Gastroesophageal sphincter (tissue), 4 donors: ENCODE results near the gene ITK. TPM values are rescaled to one million over a fixed set of nuclear protein-coding genes. Genes with fewer than 3 reads are reported as not detected.
"Not testable (repeated sequence)": the region's sequence is repeated elsewhere in the genome, so short reads cannot be mapped to it uniquely, and the experiment has no call there.

ENCODE experiments used
- ATAC-seq: fragments of 150-250 bp; one replicate; pipeline ENCODE4 v1.9.1; 2016; ENCODE audit warnings: mild to moderate bottlenecking, moderate library complexity
- H3K27ac ChIP-seq, 4 donors: fragments of 200-600 bp; sonication (generic) in 3 of 4; 1 replicate in 3 of 4; 2 replicates in 1 of 4; pipeline ENCODE4 v1.5.1; 2016 to 2019
- H3K27me3 ChIP-seq: fragments of 200-600 bp; sonication (generic); one replicate; pipeline ENCODE4 v1.5.1; 2019
- H3K36me3 ChIP-seq, 2 donors: fragments of 200-600 bp; sonication (generic); one replicate each; pipeline ENCODE4 v1.5.1; 2019; ENCODE audit warnings: control low read depth in 1 of 2
- H3K4me1 ChIP-seq, 3 donors: fragments of 200-600 bp; sonication (generic); 1 replicate in 2 of 3; 2 replicates in 1 of 3; pipeline ENCODE4 v1.5.1; 2016 to 2019; ENCODE audit warnings: control low read depth in 2 of 3
- H3K4me3 ChIP-seq, 2 donors: fragments of 200-600 bp; sonication (generic); one replicate each; pipeline ENCODE4 v1.5.1; 2019; ENCODE audit warnings: mild to moderate bottlenecking in 1 of 2, moderate library complexity in 1 of 2
- H3K9me3 ChIP-seq, 3 donors: fragments of 200-600 bp; sonication (generic); one replicate each; pipeline ENCODE4 v1.5.1; 2017 to 2019; ENCODE audit warnings: control low read depth in 2 of 3
- CTCF ChIP-seq, 4 experiments: fragments of 200-600 bp in 2 of 4; fragments of 450-650 bp in 2 of 4; sonication (generic) in 1 of 4; IDR thresholded peaks; one replicate each; pipeline ENCODE4 v1.5.1; 2017 to 2019; ENCODE audit warnings: antibody characterized with exemption in 4 of 4, mild to moderate bottlenecking in 2 of 4, moderate library complexity in 2 of 4
- EP300 ChIP-seq: sonication (generic); formaldehyde crosslinking; IDR thresholded peaks from one replicate; pipeline ENCODE4 v1.6.1; 2017; ENCODE audit warnings: antibody characterized with exemption, mild to moderate bottlenecking
- POLR2A ChIP-seq, 2 donors: fragments of 450-650 bp; IDR thresholded peaks; one replicate each; pipeline ENCODE4 v1.6.1; 2017; ENCODE audit warnings: antibody characterized with exemption in 2 of 2, mild to moderate bottlenecking in 2 of 2, moderate library complexity in 1 of 2
- POLR2AphosphoS5 ChIP-seq: sonication (generic); formaldehyde crosslinking; IDR thresholded peaks from one replicate; pipeline ENCODE4 v1.6.1; 2017; ENCODE audit warnings: antibody characterized with exemption
- WGBS, 2 donors: methylation state at CpG; one replicate each; pipeline ENCODE4 v1.1.5; 2018; ENCODE audit warnings: low coverage in 1 of 2; 5-methylcytosine and 5-hydroxymethylcytosine counted together
- total RNA-seq, 4 donors: library from RNA; depleted of rRNA; stranded (reverse); fragments of >200 nt; gene quantifications; one replicate each; pipeline ENCODE4 v1.1.0, GENCODE V29; 2016

The ITK gene
- total RNA-seq, 4 donors from 2014 or later, result 0.52 to 3.1 (median 1.8) TPM

DNA sequence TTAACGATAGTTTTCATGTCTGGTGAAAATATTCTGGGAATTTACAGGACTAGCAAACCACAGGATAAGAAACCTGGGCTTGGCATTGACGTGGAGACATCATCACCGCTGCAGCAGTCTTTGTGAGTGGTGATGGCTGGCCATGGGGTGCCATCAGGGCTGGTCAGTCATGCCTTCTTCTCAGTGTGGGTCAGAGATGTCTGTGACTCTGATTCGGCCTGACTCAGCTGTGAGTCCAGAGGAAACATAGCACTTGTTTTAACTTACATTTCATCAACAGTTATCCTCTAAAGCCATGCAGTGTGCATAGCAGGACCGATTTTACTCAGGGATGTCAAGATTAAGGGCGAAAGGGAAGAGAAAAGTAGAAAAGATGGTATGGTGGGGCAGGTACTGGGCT is 52.1 kb downstream of the ITK start:
- H3K27me3 ChIP-seq, result no peaks in the 10 kb centered on the region
- WGBS, 2 donors, result 70 to 71% methylated on average over 4 to 6 of the region's 6 CpGs
- no peak overlapping the region for H3K4me3 ChIP-seq
- H3K36me3 ChIP-seq, result no peaks in the 10 kb centered on the region
- H3K9me3 ChIP-seq, result no peaks in the 10 kb centered on the region
- no peaks in the 10 kb centered on the region for H3K4me1 ChIP-seq
- no peak overlapping the region for H3K27ac ChIP-seq
- TF ChIP-seq POLR2AphosphoS5 (no peak), EP300 (no peak), POLR2A (IDR thresholded peaks at IDR 0.05) (no peak), CTCF (IDR thresholded peaks at IDR 0.05) (no peak)
- ATAC-seq, result no peak

GRCh38 chr5:157233515-157233914 is 52.9 kb downstream of the ITK start:
- Histone ChIP-seq H3K9me3 (no peaks in the 10 kb centered on the region), H3K27me3 (no peaks in the 10 kb centered on the region), H3K27ac (no peak overlapping the region), H3K4me3 (no peak overlapping the region), H3K4me1 (no peaks in the 10 kb centered on the region), H3K36me3 (no peaks in the 10 kb centered on the region)
- ATAC-seq, result no peak
- no peak for TF ChIP-seq CTCF (IDR thresholded peaks at IDR 0.05)
- TF ChIP-seq POLR2AphosphoS5, result no peak
- no peak for TF ChIP-seq EP300
- TF ChIP-seq POLR2A (IDR thresholded peaks at IDR 0.05), result no peak
- WGBS, 2 donors, result 73 to 86% methylated on average over 3 of the region's 3 CpGs

- TF ChIP-seq EP300 (no peak), POLR2AphosphoS5 (peak; percentile 61)
- no peaks in the 10 kb centered on the region for H3K27me3 ChIP-seq
- no peaks in the 10 kb centered on the region for H3K36me3 ChIP-seq
- no peak overlapping the region for H3K4me3 ChIP-seq
- ATAC-seq, result no peak
- no peaks in the 10 kb centered on the region for H3K9me3 ChIP-seq
- H3K4me1 ChIP-seq, result no peaks in the 10 kb centered on the region
- 51 to 79% methylated on average over 2 to 3 of the region's 3 CpGs for WGBS, 2 donors
- peak overlapping the region in 1 of 4 donors; percentile 15 for H3K27ac ChIP-seq
Measured at GRCh38 chr5:157236423-157236822, 55.8 kb downstream of the ITK start.

DNA sequence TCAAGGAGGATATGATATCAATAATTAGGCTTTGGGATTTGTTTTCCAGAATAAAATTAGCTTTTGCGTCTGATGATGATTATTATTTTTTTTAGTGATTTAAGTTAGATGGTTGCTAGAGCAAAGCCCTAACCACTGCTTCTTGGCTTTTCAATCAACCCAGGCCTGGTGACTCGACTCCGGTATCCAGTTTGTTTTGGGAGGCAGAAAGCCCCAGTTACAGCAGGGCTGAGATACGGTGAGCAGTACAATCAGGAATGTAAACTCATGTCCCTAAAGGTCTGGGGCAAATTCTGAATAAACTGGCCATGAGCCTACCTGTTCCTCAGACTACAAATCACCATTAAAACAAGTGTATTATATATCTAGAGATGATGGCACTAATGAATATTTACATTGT is 60.8 kb downstream of the ITK start:
- WGBS, 2 donors, result 58 to 68% methylated on average over 3 to 4 of the region's 4 CpGs
- Histone ChIP-seq H3K9me3 (no peaks in the 10 kb centered on the region), H3K27ac (no peak overlapping the region), H3K27me3 (no peaks in the 10 kb centered on the region), H3K4me1 (no peaks in the 10 kb centered on the region), H3K4me3 (no peak overlapping the region), H3K36me3 (no peaks in the 10 kb centered on the region)
- ATAC-seq, result no peak
- no peak for TF ChIP-seq EP300
- TF ChIP-seq POLR2A (IDR thresholded peaks at IDR 0.05), result no peak
- no peak for TF ChIP-seq POLR2AphosphoS5
- no peak for TF ChIP-seq CTCF (IDR thresholded peaks at IDR 0.05)

- H3K27me3 ChIP-seq, H3K36me3 ChIP-seq, ATAC-seq, H3K27ac ChIP-seq, H3K9me3 ChIP-seq, H3K4me3 ChIP-seq, H3K4me1 ChIP-seq: not testable (repeated sequence)
- 53 to 83% methylated on average over 5 to 7 of the region's 7 CpGs for WGBS, 2 donors
Measured at GRCh38 chr5:157244704-157245103, 64.1 kb downstream of the ITK start.

DNA sequence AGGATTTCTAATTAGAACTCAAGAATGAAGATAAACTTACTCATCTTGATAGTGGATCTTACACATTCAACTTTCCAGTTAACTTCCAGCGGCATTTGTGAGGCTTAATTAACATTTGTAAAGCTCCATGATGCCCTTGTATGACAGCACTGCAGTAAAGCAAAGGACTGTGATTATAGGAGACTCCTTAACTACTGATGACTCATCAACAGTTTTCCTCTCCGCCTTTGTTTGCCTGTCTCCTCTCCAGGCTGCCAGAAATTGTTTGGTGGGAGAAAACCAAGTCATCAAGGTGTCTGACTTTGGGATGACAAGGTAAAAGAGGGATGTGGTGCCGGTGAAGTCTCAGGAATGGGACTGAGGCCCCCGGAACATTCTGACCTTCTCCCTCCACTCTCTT is 64.8 kb downstream of the ITK start:
- Histone ChIP-seq H3K27ac (no peak overlapping the region), H3K4me3 (no peak overlapping the region), H3K9me3 (no peaks in the 10 kb centered on the region), H3K36me3 (no peaks in the 10 kb centered on the region), H3K4me1 (no peaks in the 10 kb centered on the region), H3K27me3 (no peaks in the 10 kb centered on the region)
- no peak for ATAC-seq
- 39 to 49% methylated on average over 2 of the region's 4 CpGs for WGBS, 2 donors
- TF ChIP-seq POLR2A (IDR thresholded peaks at IDR 0.05) (no peak), EP300 (no peak), POLR2AphosphoS5 (no peak), CTCF (IDR thresholded peaks at IDR 0.05) (no peak)
